MM.1S (cell line): ENCODE data around the gene GIPC2.

Experiments used
- DNase-seq: peaks from one replicate; pipeline ENCODE4 v3.0.0-alpha.2; 2015
- H2AFZ ChIP-seq: fragments of 300-600 bp; sonication (generic); 2 replicates; pipeline ENCODE4 v1.6.0; 2016; ENCODE audit warnings: antibody characterized with exemption, low read length
- H3F3A ChIP-seq: fragments of 300-600 bp; sonication (generic); 2 replicates; pipeline ENCODE4 v1.6.1; 2016; ENCODE audit warnings: mild to moderate bottlenecking, antibody characterized with exemption, low read length, moderate library complexity, mixed read lengths; ENCODE audit not compliant: insufficient read depth
- H3K27ac ChIP-seq: fragments of 300-600 bp; sonication (generic); 2 replicates; pipeline ENCODE4 v1.5.1; 2016; ENCODE audit warnings: mild to moderate bottlenecking, low read length
- H3K27me3 ChIP-seq: fragments of 300-600 bp; sonication (generic); replicated peaks from 2 replicates; pipeline ENCODE4 v1.6.0; 2016; ENCODE audit warnings: low read length; ENCODE audit not compliant: insufficient read depth
- H3K36me3 ChIP-seq: fragments of 300-600 bp; sonication (generic); replicated peaks from 2 replicates; pipeline ENCODE4 v1.6.1; 2016; ENCODE audit warnings: mild to moderate bottlenecking, low read length, mixed read lengths; ENCODE audit not compliant: insufficient read depth
- H3K4me1 ChIP-seq: fragments of 300-600 bp; sonication (generic); 2 replicates; pipeline ENCODE4 v1.6.1; 2016; ENCODE audit warnings: low read length, mixed read lengths
- H3K4me2 ChIP-seq: fragments of 300-600 bp; sonication (generic); 2 replicates; pipeline ENCODE4 v1.6.0; 2016; ENCODE audit warnings: low read depth, low read length
- H3K4me3 ChIP-seq: fragments of 300-600 bp; sonication (generic); 2 replicates; pipeline ENCODE4 v1.5.1; 2016; ENCODE audit warnings: low read length, mixed read lengths
- H3K79me2 ChIP-seq: fragments of 300-600 bp; sonication (generic); 2 replicates; pipeline ENCODE4 v1.6.1; 2016; ENCODE audit warnings: mixed run types, low read length, mixed read lengths
- H3K9ac ChIP-seq: fragments of 300-600 bp; sonication (generic); 2 replicates; pipeline ENCODE4 v1.6.1; 2016; ENCODE audit warnings: low read length, mixed read lengths
- H3K9me2 ChIP-seq: fragments of 300-600 bp; sonication (generic); replicated peaks from 2 replicates; pipeline ENCODE4 v1.6.1; 2016; ENCODE audit warnings: mild to moderate bottlenecking, low read length, mixed read lengths; ENCODE audit not compliant: insufficient read depth
- H3K9me3 ChIP-seq: fragments of 300-600 bp; sonication (generic); replicated peaks from 2 replicates; pipeline ENCODE4 v1.6.1; 2016; ENCODE audit warnings: mild to moderate bottlenecking, low read length, mixed read lengths; ENCODE audit not compliant: insufficient read depth
- H4K20me1 ChIP-seq: fragments of 300-600 bp; sonication (generic); 2 replicates; pipeline ENCODE4 v1.6.1; 2016; ENCODE audit warnings: mild to moderate bottlenecking, low read length, moderate library complexity, mixed read lengths; ENCODE audit not compliant: insufficient read depth
- EZH2 ChIP-seq: fragments of 300-600 bp; sonication (generic); optimal IDR thresholded peaks from 2 replicates; pipeline ENCODE3; 2017; ENCODE audit warnings: low read depth, mild to moderate bottlenecking, antibody characterized with exemption, low read length, mixed read lengths
- EZH2phosphoT487 ChIP-seq: fragments of 300-600 bp; sonication (generic); IDR thresholded peaks from 2 replicates; pipeline ENCODE4 v1.6.1; 2018; ENCODE audit warnings: antibody characterized with exemption, low read length
- TF ChIP-seq, protein P1 (sequence below): fragments of 300-600 bp; sonication (generic); IDR thresholded peaks from 2 replicates; pipeline ENCODE4 v1.5.1; 2016; ENCODE audit warnings: antibody characterized with exemption, low read length, mixed read lengths

The GIPC2 gene

DNA sequence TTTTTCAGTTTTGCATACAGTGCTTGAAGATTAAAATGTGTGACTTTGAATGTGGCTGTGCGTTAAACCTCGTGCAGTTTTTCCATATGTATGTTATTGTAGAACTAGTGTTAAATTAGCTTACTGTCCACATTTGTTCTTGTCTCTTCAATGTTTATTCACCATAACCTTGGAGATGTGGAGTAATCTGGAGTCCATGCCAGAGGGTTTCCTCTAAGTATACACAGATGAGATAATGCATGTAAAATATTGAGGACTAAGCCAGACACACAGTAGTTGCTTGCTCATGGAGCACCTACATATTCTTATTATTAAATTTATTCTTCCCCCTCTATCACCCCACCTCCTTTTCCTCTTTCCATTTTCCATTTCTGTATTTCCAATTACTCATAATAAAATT, 7.7 kb upstream of the GIPC2 start:
- no peak for DNase-seq
- Histone ChIP-seq H3K9me2 (no peaks in the 10 kb centered on the region), H3K79me2 (no peaks in the 10 kb centered on the region), H3K4me3 (no peak overlapping the region), H2AFZ (no peak overlapping the region), H4K20me1 (no peaks in the 10 kb centered on the region), H3K9ac (no peak overlapping the region), H3F3A (no peaks in the 10 kb centered on the region), H3K27me3 (no peaks in the 10 kb centered on the region), H3K36me3 (no peaks in the 10 kb centered on the region), H3K9me3 (no peaks in the 10 kb centered on the region), H3K4me2 (no peak overlapping the region), H3K27ac (no peak overlapping the region), H3K4me1 (no peaks in the 10 kb centered on the region)
- TF ChIP-seq EZH2 = no peak
- no peak for TF ChIP-seq EZH2phosphoT487
- TF ChIP-seq, protein P1, sequence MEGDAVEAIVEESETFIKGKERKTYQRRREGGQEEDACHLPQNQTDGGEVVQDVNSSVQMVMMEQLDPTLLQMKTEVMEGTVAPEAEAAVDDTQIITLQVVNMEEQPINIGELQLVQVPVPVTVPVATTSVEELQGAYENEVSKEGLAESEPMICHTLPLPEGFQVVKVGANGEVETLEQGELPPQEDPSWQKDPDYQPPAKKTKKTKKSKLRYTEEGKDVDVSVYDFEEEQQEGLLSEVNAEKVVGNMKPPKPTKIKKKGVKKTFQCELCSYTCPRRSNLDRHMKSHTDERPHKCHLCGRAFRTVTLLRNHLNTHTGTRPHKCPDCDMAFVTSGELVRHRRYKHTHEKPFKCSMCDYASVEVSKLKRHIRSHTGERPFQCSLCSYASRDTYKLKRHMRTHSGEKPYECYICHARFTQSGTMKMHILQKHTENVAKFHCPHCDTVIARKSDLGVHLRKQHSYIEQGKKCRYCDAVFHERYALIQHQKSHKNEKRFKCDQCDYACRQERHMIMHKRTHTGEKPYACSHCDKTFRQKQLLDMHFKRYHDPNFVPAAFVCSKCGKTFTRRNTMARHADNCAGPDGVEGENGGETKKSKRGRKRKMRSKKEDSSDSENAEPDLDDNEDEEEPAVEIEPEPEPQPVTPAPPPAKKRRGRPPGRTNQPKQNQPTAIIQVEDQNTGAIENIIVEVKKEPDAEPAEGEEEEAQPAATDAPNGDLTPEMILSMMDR = no peak

DNA sequence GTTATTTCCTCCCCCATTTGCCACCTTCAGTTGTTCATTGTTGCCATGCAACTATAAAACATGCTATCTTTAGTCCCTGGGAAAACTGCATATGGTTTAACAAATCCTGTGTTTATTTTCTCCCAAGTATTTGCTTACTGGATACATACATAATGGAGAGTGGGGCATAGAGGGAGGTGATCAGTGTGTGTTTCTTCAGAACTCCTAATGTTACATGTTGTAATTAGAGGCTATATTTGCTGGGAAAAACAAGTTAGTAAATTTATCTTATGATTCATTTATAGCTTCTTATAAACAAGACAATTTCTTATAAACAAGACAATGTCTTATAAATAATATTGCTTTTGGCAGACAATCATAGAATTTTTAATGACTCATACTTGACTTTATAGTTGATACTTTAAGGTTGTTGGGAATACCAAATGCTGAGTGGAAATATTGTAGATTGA, 7.3 kb upstream of the GIPC2 start:
- H3K27ac ChIP-seq = no peak overlapping the region
- H3K9me3 ChIP-seq = no peaks in the 10 kb centered on the region
- H3K9ac ChIP-seq = no peak overlapping the region

DNA sequence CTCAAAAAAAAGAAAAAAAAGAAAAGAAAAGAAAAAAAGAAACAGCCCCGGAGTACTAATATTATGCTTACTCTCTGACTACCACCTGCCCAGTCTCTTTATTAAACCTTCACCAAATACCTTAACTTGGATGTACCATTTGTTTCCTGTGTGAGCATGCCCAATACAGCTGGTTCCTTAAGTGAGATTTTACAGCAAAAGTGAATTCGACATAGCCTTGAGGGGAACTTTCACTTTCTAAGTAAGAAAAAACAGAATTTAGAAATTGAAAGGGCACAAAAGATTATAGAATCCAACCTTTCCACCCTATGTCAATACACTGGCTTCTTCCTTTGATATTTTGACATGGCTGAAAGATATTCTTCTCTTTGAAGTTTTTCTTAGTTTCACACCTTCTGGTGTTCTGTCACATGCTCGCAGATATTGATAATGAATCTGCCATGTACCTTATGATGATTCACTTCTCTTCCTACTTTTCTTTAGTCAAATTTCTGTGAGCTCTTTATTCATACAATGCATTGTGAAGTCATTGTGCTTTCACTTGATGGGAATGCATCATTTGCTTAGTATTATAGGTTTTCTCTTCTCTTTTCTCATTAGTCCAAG, 5.2 kb upstream of the GIPC2 start:
- Histone ChIP-seq H3K79me2 (no peaks in the 10 kb centered on the region), H3K27me3 (no peaks in the 10 kb centered on the region), H3K9me2 (no peaks in the 10 kb centered on the region), H3K9me3 (no peaks in the 10 kb centered on the region), H4K20me1 (no peaks in the 10 kb centered on the region), H3K27ac (no peak overlapping the region), H3K4me1 (no peaks in the 10 kb centered on the region), H2AFZ (no peak overlapping the region), H3K9ac (no peak overlapping the region), H3K36me3 (no peaks in the 10 kb centered on the region), H3K4me2 (no peak overlapping the region), H3K4me3 (no peak overlapping the region), H3F3A (peaks cover 4% of the 10 kb centered on the region; the same call in 1 of the 2 replicates)
- no peak for DNase-seq
- TF ChIP-seq EZH2 (no peak), EZH2phosphoT487 (no peak)
- TF ChIP-seq, protein P1 = no peak

More for the DNA sequence above, 7.3 kb upstream of the GIPC2 start:
- TF ChIP-seq EZH2phosphoT487 = no peak
- TF ChIP-seq, protein P1 = no peak
- no peak for TF ChIP-seq EZH2
- Histone ChIP-seq H3K79me2 (no peaks in the 10 kb centered on the region), H4K20me1 (no peaks in the 10 kb centered on the region), H3F3A (no peaks in the 10 kb centered on the region), H3K4me1 (no peaks in the 10 kb centered on the region), H3K4me2 (no peak overlapping the region), H3K27me3 (no peaks in the 10 kb centered on the region), H3K9me2 (no peaks in the 10 kb centered on the region), H3K36me3 (no peaks in the 10 kb centered on the region), H3K4me3 (no peak overlapping the region), H2AFZ (no peak overlapping the region)
- no peak for DNase-seq
